Measurements from ENCODE around the gene THEMIS.

DNA sequence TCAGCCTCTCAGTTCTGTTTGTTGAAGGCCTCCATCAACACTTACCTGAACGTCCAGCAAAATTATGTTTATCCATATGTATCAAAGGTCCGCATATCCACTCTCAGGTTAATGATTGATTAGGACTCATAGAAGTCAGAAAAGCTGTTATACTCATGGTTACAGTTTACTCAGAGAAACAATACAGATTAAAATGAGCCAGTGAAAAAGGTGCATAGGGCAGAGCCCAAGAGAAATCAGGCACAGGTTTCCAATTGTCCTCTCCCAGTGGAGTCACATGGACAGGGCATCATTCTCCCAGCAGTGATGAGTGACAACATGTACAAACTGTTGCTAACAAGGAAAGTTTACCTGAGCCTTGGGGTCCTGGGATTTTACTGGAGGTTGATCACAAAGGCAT is 36.2 kb downstream of the THEMIS start:
- no peak for TF ChIP-seq CTCF (IDR thresholded peaks at IDR 0.05)
- TF ChIP-seq POLR2A (IDR thresholded peaks at IDR 0.05), result no peak

Measured in esophagus squamous epithelium (tissue), 4 donors.